PC-9 (cell line): ENCODE data around the gene PPP1R18.

ENCODE experiments used
- CTCF ChIP-seq: fragments of 200-600 bp; sonication (generic); conservative IDR thresholded peaks from 2 replicates; pipeline ENCODE4 v1.6.1; 2017; ENCODE audit warnings: mixed run types, antibody characterized with exemption, mild to moderate bottlenecking, moderate library complexity
- EZH2 ChIP-seq: fragments of 200-600 bp; sonication (generic); IDR thresholded peaks from 2 replicates; pipeline ENCODE4 v1.8.0; 2017; ENCODE audit warnings: antibody characterized with exemption, low read depth

GRCh38 chr6:30641048-30641447 is 45.4 kb downstream of the PPP1R18 start:
- TF ChIP-seq CTCF (no peak), EZH2 (no peak)
